Measurements from ENCODE around the gene HOXA6.

HOXA6 gene

GRCh38 chr7:27095897-27096767, 51.4 kb downstream of the HOXA6 start, which contains the start of gene HOXA1:
HOXA1 (minus strand) TSS chr7:27096000; CDS start chr7:27095912, 88 bp downstream.
- peak; percentile 54 for DNase-seq (ENCODE audit: low read depth)
